ENCODE measurements around the gene UCKL1.

- TF ChIP-seq CTCF (IDR thresholded peaks at IDR 0.05; ENCODE audit: insufficient read depth, low read length) (no peak), POLR2AphosphoS5 (IDR thresholded peaks at IDR 0.05; ENCODE audit: low read depth) (no peak), REST (IDR thresholded peaks at IDR 0.05; ENCODE audit: insufficient replicate concordance, low read depth) (no peak)
These were observed 1.6 kb upstream of the UCKL1 start for GRCh38 chr20:63957690-63958441.
